GM18868 (cell line): ENCODE measurements around the gene CCDC57.
"Not testable (repeated sequence)": the region's sequence is repeated elsewhere in the genome, so short reads cannot be mapped to it uniquely, and the experiment has no call there.

ENCODE experiments used
- ATAC-seq: cut with Tn5 transposase; IDR thresholded peaks from one replicate; pipeline ENCODE4 v1.9.1; 2021; ENCODE audit warnings: mild to moderate bottlenecking, moderate library complexity; ENCODE audit not compliant: unreplicated experiment

Gene CCDC57

DNA sequence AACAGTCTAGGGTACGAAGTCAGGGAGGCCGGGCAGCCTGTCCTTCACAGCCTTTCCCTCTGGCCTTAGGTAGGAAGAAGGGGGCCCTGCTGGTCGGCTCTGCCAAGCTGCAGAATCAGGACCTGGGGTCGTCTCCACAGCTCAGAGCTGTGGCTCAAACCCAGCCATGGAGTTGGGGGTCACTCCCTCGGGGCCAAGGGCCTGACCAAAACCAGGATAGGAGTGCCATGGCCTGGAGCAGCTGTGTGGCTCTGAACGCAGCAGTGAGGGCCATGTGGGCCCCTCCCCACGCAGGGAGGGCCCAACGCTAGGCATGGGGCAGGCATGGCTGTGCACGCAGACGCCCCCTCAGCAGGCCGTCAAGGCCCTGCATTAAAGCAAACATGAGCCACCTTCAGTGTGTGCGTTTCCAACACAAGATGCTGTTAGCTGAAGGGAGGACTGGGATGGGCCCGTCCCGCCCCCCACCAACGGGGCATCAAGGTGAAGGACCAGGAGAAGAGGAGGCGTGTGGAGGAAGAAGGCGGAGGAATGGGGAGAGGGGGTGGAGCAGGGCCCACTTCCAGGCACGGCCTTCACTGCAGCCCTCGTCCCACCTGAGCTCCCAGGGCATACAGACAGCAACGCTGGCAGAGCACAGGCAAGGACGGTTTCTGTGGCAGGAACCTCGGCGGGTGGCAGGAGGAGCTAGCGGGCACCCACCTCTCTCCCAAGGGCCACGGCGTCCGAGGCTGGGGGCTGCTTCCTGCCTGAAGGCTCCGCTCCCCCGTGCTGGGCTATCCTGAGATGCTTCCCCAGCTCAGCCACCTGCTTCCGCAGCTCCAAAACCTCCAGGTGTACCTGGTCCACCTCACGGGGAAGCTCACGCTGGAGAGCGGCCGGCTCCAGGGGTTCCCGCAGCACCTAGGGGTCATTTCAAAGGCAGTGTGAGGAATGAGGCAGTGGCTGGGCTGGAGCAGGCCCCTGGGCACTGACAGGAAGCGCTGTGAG is 55.3 kb downstream of the CCDC57 start:
- ATAC-seq = no peak

DNA sequence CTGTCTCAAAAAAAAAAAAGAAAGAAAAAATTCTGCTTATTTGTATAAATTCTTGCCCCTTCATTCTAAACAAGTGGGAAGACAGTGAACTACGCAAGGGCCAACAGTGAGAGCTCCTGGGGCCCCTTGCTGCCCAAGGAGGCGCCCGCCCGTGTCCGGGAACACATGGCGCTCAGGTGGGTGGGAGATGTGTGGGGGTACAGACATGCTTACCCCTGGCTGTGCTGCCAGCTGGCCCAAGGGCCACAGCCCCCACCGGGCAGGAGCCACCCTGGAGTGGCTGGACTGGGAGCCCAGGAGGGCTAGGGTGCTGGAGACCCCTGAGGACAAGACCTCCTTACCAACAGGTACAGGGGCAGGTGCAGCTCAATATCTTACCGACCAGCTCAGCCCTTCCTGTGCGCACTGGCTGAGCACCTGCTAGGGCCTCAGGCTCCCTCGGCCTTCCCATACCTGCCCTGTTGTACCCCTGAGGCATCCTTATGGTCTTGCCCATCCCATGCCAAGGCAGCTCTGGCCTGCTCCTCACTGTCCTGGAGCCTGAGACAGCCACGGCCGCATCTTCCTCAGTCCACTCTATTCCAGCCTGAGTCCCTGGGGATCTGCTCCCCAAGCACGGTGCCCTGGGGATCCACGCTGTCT is 56.2 kb downstream of the CCDC57 start:
- ATAC-seq = no peak

DNA sequence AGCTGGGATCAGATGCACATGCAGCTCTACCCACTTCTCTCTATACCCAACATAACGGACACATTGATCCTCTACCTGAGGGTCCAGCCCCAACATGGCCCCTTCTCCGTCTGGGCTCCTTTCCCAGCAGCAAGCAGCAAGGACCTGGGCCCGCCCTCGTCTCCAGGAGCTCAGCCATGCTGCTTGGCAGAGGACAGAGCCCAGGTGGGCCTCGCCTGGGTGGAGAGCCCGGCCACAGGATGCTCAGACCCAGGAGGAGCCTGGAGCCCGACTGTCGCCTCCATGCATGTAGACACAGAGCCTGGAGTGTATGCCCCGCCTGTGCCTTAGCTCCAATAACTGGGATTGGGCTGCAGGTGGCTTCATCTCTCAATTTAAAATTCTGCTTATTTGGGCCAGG is 57.0 kb downstream of the CCDC57 start:
- ATAC-seq = no peak

DNA sequence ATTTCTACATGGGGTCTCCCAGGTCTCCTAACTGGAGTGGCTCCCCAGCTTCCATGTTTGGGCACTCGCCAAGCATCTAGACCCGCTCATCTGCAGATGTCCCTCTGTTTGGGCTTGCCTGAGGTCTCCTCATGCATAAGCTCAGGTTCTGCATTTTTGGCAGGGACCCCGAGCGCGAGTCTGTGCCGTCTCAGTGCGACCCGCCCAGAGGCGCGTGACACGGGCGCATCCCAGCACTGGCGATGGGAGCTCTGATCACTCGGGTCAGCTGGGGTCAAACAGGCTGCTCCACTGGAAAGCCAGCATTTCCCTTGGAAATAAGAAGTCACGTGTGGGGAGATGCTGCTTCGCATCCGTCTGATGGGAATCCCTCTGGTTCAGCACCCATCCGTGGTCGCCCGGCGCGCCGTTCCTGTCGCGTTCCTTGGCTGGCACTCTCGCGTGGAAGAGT is 57.7 kb downstream of the CCDC57 start:
- no peak for ATAC-seq

- no peak for ATAC-seq
Measured at GRCh38 chr17:82153745-82154375, 58.8 kb downstream of the CCDC57 start.

DNA sequence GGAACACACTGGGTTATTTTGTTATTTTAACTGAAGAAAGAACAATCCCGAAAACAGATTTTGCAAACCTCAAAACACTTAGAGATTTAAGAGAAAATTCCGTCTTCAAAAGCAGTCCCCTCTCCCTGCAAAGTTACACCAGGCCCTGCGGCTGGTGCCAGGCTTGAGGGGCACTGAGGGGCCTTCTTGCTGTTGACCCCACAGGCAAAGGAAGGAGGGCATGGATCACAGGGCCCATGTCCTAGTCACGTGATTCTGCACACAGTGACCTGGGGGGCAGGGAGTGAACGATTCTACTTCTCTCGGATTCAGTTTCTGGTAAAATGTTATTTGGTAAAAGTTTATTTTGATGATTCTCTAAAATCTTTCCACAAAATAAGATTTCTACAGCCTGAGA is 59.3 kb downstream of the CCDC57 start:
- ATAC-seq = no peak

- ATAC-seq = no peak
Measured at GRCh38 chr17:82152556-82153294, 59.9 kb downstream of the CCDC57 start.

DNA sequence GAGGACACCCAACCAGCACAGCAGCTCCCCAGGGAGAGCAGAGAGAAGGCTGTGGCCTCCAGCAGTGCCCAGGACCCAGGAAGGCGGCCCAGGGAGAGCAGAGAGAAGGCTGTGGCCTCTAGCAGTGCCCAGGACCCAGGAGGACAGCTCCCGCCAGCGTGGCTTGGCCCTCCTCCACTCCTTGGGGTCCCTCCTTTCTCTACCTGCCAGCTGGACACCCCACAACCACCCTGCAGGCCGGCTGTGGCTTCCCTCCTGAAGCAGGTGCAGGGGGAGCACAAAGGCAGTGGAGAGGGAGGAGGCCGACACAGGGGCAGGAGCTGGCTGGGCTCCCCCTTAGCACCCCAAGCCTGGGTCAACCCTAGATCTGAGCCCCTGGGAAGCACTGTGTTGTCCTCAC is 60.5 kb downstream of the CCDC57 start:
- no peak for ATAC-seq

DNA sequence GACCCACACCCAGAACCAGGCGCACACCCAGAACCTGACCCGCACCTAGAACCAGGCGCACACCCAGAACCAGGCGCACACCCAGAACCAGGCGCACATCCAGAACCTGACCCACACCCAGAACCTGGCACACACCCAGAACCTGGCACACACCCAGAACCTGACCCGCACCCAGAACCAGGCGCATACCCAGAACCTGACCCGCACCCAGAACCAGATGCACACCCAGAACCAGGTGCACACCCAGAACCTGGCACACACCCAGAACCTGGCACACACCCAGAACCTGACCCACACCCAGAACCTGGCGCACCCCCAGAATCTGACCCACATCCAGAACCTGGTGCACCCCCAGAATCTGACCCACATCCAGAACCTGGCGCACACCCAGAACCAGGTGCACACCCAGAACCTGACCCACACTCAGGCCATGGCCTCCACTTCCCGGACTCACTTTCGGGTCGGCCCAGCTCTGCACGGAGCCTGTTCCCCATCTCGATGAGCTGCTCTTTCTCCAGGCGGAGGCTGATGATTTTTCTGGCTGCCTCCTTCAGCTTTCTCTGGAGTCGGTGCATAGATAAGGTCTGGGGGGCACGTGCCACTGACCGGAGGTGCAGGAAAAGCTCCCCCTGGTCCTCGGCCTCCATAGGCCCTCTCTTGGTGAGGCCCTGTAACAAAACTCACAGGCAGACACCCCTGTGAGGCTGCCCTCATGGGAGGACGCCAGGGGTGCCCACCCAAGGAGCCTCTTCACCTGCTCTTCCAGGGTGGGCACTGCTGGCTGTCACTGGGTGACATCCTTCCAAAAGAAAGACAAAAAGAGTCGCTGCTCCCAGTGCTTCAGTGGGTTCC is 61.3 kb downstream of the CCDC57 start:
- no peak for ATAC-seq

DNA sequence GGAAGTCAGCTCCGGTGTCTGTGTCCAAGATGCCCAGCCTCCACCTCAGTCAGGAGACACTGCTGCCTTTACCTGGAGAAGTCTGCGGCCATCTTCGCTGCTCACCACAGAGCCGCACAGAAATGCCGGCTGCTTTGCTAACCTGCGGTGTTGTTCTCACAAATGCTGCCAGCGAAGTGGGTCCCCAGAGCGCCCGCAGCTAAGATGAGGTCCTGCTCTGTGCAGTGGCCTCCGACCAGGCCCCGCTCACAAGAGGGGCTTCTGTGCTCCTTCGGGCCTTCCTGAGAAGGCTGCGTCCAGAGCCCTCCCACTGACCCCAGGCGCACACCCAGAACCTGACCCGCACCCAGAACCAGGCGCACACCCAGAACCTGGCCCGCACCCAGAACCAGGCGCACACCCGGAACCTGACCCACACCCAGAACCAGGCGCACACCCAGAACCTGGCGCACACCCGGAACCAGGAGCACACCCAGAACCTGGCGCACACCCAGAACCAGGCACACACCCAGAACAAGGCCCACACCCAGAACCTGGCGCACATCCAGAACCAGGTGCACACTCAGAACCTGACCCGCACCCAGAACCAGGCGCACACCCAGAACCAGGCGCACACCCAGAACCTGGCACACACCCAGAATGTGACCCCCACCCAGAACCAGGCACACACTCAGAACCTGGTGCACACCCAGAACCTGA is 63.1 kb downstream of the CCDC57 start:
- ATAC-seq = no peak

GRCh38 chr17:82148997-82149396 is 63.6 kb downstream of the CCDC57 start:
- ATAC-seq = no peak

DNA sequence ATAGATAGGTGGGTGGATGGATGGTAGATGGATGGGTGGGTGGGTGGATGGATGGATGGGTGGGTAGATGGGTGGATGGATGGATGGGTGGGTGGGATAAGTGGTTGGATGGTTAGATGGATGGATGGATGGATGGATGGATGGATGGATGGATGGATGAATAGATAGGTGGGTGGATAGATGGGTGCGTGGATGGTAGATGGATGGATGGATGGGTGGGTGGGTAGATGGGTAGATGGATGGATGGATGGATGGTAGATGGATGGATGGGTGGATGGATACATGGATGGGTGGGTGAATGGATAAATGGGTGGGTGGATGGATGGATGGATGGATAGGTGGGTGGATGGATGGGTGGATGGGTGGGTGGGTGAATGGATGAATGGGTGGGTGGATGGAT is 64.6 kb downstream of the CCDC57 start:
- ATAC-seq = no peak

- no peak for ATAC-seq
Measured at GRCh38 chr17:82146663-82147654, 65.7 kb downstream of the CCDC57 start.

GRCh38 chr17:82145550-82146155 is 67.0 kb downstream of the CCDC57 start:
- no peak for ATAC-seq

DNA sequence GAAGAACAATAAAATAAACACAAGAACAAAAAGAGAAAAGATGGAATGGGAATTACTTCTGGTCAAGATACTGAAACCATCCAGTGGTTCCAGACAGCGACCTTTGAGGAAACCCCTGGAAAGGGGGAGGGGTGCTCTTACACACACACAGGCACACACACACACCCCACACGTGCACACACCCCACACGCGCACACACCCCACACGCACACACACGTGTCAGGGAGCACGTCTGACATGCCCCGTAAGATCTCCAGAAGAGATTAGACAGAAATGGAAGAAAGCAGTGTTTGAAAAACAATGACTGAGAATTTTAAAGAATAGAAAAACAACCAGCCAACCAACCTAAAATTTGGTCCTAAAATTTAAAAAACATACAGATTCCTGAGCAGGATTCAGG is 69.3 kb downstream of the CCDC57 start:
- ATAC-seq = no peak

DNA sequence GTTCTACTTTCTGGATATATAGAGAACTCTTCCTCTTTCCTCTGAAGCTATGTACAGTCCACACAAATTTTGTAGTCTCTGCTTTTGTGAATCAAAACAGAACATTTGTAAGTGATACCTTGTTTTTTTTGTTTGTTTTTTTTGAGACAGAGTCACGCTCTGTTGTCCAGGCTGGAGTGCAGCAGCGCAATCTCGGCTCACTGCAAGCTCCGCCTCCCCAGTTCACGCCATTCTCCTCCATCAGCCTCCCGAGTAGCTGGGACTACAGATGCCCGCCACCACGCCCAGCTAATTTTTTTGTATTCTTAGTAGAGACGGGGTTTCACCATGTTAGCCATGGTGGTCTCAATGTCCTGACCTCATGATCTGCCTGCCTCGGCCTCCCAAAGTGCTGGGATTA is 72.7 kb downstream of the CCDC57 start:
- not testable (repeated sequence) for ATAC-seq

- no peak for ATAC-seq
Measured at GRCh38 chr17:82138511-82138992, 74.1 kb downstream of the CCDC57 start.

- no peak for ATAC-seq
Measured at GRCh38 chr17:82134101-82134500, 78.5 kb downstream of the CCDC57 start.
